GM19025 (cell line): ENCODE measurements around the gene UBTD2.

Source experiments
- ATAC-seq: cut with Tn5 transposase; IDR thresholded peaks from one replicate; pipeline ENCODE4 v1.9.1; 2021; ENCODE audit warnings: mild to moderate bottlenecking, low read depth, moderate library complexity; ENCODE audit not compliant: unreplicated experiment

The UBTD2 gene

DNA sequence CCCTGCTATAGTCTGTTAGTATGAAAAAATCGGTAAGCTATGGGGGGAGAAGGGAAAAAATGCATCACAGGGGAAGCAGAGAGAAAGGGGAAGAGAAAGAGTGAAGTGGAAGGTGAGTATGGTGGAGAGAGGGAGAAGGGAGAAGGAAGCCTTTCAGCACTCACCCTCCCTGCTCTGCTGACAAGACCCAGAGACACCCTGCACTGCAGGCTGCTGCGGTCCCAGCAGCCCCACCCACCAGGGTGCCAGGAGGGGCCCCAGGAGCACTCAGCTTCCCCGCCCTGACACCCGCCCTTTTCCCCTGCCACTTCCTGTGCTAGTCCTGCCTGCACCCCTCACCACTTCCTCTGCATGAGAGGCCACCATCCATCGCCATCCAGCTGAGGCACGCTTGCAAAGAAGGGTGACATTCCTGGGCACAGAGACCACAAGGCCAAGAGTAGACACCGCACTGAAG lies 108.3 kb downstream of the UBTD2 start:
- ATAC-seq, result peak; percentile 50

DNA sequence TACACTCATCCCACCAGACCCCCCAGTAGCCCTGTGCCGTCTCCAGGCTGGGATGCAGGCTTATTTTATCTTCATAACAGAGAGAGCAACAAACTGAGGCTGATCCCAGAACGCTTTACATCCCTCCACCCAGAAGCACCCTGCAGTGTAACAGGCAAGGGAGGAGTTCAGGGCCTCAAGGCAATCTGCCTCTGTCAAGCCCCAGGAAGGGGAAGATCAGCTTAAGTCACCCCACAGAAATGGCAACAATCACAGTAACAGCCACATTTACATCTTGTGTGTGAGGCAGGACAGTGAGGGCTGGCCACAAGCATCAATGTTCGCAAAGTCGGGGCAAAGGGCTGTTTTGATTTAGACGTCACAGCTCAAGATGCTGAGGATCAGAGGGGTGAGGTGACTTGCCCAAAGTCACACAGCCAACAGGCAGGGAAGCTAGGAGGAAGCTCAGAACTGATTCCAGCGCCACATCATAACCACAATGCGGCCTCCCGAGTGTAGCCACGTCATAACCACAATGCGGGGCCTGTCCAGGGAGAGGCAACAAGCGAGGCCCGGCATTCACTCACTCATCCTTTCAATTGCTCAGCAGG lies 109.9 kb downstream of the UBTD2 start:
- no peak for ATAC-seq

DNA sequence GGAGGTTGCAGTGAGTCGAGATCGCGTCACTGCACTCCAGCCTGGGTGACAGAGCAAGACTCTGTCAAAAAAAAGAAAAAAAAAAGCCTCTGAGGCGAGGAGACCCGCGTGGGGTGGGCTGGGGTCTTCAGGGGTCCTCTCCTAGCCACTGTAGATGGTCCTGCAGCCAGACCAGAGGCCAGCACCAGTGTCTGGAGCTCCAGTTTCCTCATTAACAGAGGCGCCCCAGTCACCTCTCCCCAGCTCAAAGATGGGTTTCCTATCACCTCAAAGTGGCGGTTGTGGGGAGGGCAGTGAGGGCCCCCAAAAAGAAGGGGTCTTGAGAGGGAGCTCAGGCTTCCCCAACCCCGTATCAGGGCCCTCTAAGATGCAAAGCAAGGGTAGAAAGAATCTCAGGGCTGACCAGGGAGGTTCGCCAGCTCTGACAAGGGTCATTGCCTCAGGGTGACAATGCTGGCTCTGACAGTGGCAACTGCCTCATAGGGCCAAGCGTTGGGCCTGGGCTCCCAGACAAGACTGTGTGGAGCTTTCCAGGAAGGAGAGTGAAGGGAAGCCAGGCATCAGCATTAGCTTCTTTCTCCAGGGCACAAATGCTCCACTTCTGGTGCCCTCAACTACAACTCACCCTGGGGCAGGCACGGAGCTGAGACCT lies 110.5 kb downstream of the UBTD2 start:
- no peak for ATAC-seq

DNA sequence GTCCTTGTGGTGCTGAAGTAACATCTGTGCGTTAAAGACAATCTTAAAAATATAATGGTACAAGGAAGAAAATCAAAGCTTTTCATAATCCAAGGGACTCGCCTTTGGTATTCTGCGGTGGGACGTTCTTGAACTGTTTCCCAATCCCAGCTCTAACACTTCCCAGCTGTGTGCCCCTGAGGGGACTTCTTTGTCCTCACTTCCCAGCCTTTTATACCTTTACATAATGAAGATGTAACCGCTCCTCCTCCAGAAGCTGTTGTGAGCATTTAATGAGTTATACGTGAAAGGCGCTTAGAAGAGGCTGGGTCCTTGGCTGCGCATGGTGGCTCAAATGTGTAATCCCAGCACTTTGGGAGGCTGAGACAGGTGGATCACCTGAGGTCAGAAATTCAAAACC lies 112.4 kb downstream of the UBTD2 start:
- no peak for ATAC-seq

DNA sequence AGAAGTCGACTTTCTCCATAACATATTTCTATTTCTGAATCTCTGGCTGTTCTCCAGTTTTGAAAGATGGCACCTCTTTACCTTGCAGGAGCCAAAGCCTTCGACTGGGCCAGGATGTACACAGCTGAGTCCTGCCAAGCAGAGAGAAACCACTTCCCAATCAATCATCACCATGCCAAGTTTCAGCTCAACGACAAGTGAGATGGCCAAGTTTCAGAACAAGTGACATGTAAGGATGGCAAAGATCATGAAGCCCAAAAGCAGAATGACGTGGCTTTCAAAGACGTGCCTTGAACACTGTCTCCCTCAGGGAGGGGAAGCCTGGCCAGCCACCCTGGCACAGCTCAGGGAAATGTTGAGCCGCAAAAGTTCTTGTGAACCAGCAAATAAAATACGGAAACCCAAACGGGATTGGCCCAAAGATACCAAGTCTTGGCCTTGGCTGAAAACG lies 113.3 kb downstream of the UBTD2 start:
- ATAC-seq, result no peak

DNA sequence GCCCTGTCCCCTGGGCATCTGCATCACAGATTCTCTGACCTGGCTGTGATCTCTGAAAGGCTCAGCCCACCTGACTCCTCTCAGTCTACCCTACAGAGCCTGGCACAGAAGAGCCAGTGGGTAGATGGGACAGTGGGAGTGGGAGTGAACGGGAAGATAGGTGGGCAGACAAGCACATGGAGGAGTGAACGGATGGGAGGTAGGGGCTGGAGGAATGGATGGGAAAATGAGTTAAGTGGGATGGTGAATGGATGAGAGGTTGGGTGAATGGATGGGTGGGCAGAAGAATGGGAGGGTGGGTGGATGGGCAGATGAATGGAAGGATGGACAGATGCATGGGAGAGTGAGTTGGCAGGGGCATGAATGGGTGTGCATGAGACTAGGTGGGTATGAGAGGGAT lies 114.3 kb downstream of the UBTD2 start:
- ATAC-seq, result no peak

DNA sequence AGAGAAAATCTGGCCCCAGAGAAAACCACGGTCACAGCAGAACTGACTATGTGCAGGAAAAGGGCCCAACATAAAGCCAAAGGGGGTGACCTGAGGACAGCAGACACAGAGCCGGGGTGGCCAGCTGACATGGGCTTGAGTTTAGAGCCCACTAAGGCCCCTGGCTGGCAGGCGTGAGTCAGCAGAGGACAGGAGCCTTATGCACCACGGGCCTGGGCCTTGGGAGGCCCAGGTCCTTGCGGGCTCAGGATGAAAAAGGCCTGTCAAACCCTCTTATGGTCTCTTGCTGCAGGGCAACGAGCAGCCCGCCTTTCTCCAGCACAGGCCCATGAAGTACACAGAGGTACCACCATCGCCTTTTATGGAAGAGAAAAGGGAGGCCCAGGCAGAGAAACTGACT lies 115.3 kb downstream of the UBTD2 start:
- ATAC-seq, result no peak

DNA sequence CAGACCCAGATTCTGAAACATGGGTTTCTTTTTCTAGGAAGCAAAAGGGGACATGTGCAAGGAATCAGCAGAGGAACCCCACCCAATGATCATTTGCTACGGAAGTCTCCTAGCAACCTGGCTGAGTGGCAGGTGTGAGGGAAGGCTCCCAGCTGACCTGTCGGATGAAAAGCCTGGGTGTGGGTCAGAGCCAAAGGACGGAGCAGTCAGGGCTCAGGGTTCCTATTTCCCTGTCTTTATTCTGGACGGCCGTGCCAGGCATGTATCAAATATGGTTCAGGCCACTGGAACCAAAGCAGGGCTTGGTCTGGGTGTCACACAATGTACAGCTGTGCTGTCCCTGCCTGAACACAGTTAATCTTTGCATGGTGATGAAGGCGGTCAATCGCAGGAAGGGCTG lies 115.7 kb downstream of the UBTD2 start:
- no peak for ATAC-seq

DNA sequence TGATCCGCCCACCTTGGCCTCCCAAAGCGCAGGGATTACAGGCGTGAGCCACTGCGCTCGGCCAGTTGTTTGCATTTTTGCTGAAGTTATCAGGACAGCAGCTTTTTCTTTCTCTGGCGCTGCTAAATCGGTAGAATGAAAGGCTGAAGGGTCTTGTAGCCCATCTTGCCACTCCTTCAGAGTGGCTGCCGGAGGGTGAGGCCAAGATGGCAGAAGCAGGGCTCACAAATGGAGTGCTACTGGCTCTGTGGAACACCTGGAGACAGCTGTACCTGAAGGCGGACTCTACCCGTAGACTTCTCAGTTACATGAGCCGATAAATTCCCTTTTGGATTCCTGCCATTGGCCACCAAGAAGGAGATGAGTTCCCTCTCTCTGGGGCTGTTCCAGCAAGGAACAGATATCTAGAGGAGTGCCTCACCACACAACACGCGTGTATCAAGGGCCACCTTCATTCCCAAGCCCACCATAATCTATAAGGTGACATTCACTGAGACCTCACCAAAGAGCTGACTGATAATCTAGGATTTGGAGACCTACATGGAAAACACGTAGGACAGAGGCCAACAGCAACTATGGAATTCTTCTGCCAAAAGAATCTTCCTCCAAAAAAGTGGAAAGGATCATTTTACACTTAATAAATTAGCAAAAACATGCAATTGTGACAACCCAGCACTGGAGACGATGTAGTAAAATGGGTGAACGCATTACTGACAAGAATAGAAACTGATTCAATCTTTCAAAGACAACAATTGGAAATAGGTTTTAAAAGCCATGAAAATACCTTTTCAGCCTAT lies 117.3 kb downstream of the UBTD2 start:
- ATAC-seq, result no peak

DNA sequence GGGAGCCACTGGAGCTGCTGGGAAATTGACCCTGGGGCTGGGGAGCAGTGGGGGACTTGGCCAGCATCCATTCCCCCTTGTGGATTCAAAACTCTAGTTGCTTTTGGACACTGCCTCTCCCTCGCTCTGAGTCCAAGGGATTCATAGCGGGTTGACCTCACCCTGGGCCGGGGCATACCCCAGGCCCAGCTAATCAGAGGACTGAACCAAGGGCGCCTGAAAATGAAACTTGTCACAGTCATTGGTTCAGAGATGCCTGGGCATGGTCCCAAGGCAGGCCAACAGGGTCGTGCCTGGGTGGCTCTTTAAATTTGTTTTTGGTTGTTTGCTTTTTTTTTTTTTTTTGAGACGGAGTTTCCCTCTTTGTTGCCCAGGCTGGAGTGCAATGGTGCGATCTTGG lies 118.1 kb downstream of the UBTD2 start:
- ATAC-seq, result peak; percentile 91

DNA sequence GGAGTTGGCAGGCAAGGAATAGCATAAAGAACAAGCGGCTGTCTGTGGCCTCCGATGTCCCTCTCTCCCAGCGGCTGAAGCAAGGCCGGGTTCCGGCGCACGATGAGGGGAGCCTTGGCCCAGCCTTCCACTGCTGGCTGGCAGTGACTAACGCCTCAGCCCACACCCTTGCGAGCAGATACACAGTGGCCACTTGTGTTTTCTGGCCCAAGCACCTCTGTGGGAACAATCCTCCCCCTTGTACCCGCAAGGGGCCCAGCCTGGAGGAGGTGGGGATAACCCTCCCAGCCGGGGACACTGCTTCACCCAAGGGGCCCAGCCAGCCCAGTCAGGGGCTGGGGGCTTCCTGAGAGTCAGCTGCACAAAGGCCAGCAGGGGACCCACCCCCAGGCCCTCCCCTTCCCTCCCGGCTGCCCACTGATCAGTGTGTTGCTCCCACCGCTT lies 118.8 kb downstream of the UBTD2 start:
- no peak for ATAC-seq

DNA sequence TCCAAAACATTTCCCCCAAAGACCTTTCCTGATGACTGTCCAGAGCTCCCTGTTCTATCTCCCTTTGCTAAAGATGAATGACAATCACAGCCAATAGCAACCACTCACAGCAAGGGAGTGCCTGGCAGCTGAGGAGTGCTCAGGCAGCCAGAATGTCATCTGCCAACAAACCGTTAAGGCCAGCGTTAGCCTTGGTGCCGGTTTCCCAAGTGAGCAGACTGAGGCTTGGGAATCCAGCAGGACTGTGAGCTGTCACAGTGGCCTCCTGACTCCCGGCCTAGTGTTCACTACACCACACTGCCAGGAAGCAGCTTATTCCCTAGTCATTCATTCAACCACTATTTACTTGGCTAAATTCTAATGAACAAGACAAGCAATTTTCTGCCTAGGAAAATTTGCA lies 120.2 kb downstream of the UBTD2 start:
- no peak for ATAC-seq

DNA sequence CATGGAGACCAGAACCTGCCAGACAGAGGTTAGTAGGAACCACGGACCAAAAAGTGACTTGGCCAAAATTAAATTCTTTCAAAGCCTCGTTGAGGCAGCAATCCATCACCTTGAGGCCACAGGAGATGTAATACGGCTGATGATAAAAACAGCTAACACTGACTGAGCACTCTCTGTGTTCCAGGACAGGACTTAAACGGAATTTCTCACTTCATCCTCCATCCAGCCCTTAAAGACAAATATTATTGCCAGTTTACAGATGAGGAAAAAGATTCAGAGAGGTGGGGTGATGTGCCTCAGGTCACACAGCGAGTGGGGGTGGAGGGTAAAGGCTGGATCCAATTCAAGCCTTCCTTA lies 120.6 kb downstream of the UBTD2 start:
- no peak for ATAC-seq

DNA sequence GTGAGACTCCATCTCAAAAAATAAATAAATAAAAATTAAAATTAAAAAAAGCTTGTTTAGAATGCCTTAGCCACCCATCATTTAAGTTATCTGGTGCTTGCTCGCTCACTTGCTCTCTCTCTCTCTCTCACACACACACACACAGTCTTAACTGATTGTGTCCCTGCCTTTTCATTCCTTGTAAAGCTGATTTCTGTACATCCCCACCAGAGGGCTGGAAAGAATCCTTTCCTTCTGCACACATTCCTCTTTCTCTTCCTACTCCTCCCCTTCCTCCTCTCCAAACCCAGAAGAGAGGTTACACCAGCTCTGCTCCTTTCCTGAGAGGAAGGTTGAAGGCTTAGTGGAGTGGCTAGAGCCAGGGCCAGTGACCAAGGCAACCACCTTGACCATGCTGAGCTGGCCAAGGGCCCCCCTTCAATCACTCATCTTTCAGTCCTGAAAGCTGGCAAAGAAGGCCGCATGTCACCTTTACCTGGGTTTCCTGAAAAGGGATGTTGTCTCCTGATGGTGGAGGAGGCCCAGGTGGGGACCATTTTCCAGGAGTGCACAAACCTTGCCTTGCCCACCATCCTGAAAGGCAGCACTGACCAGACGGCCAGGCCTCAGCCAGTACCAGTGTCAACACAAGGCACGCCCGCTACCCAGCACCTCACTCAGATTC lies 121.1 kb downstream of the UBTD2 start:
- ATAC-seq, result no peak

DNA sequence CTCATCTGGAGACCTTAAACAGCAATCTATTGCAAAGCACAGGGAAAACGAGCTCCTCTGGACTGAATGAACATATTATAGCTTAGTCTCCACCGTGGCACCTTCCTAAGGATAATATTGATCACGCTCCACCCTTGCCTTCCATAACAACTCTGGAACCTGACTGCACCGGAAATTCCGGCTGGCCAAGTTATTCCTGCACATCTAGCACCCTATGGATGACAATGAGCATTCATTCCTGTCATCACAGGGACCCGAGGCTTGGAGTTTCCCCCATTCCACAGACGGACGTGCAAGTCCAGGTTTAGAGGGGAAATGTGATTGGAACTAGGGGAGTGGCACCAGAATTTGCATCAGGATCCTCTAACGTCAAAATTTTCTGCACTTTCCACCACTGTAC lies 123.1 kb downstream of the UBTD2 start:
- ATAC-seq, result no peak
